Heart left ventricle (tissue), 16 donors: Measurements from ENCODE around the gene UBD. TPM values are rescaled to one million over a fixed set of nuclear protein-coding genes. Genes with fewer than 3 reads are reported as not detected.

ENCODE experiments used
- ATAC-seq, 4 donors: fragments of 200-7000 bp; cut with Tn5 transposase; one replicate each; pipeline ENCODE4 v1.9.1; 2020 to 2022; ENCODE audit warnings: moderate library complexity in 4 of 4, mild to moderate bottlenecking in 3 of 4, moderate number of reproducible peaks in 1 of 4
- DNase-seq, 5 donors: peaks; one replicate each; pipeline ENCODE4 v3.0.0-alpha.2; 2020
- H3K27ac ChIP-seq, 12 donors: fragments of 200-600 bp; sonication (generic) in 4 of 12; one replicate each; pipeline versions ENCODE4 v1.5.0 to v1.8.0; 2016 to 2022; ENCODE audit warnings: mild to moderate bottlenecking in 2 of 12
- H3K27me3 ChIP-seq, 9 donors: fragments of 200-600 bp; sonication (generic) in 2 of 9; one replicate each; pipeline versions ENCODE4 v1.5.1 to v1.8.0; 2016 to 2022; ENCODE audit warnings: mild to moderate bottlenecking in 3 of 9
- H3K36me3 ChIP-seq, 9 donors: fragments of 200-600 bp; sonication (generic) in 2 of 9; one replicate each; pipeline versions ENCODE4 v1.5.0 to v1.8.0; 2018 to 2022; ENCODE audit warnings: mild to moderate bottlenecking in 2 of 9
- H3K4me1 ChIP-seq, 12 donors: fragments of 200-600 bp; sonication (generic) in 4 of 12; one replicate each; pipeline versions ENCODE4 v1.5.0 to v1.8.0; 2016 to 2022; ENCODE audit warnings: mild to moderate bottlenecking in 3 of 12
- H3K4me3 ChIP-seq, 12 donors: fragments of 200-600 bp; sonication (generic) in 4 of 12; one replicate each; pipeline versions ENCODE4 v1.5.0 to v1.8.0; 2017 to 2022; ENCODE audit warnings: mild to moderate bottlenecking in 9 of 12, moderate library complexity in 4 of 12
- H3K9me3 ChIP-seq, 12 donors: fragments of 200-600 bp; sonication (generic) in 4 of 12; one replicate each; pipeline versions ENCODE4 v1.5.0 to v1.8.0; 2016 to 2022; ENCODE audit warnings: mild to moderate bottlenecking in 1 of 12
- CTCF ChIP-seq, 12 donors: fragments of 200-600 bp; sonication (generic) in 4 of 12; IDR thresholded peaks; one replicate each; pipeline versions ENCODE4 v1.5.0 to v1.8.0; 2018 to 2022; ENCODE audit warnings: antibody characterized with exemption in 12 of 12, mild to moderate bottlenecking in 5 of 12
- POLR2A ChIP-seq, 2 donors: fragments of 450-650 bp; IDR thresholded peaks; one replicate each; pipeline ENCODE4 v1.6.1; 2017; ENCODE audit warnings: antibody characterized with exemption in 2 of 2, mild to moderate bottlenecking in 2 of 2, moderate library complexity in 2 of 2
- WGBS, 4 donors: extraction: QIAGEN DNeasy Blood & Tissue Kit in 2 of 4; methylation state at CpG; one replicate each; pipeline versions ENCODE4 v1.1.5 to v1.1.7; 2013 to 2018; 5-methylcytosine and 5-hydroxymethylcytosine counted together
- intact Hi-C, 10 donors: fragments of 100-400 bp; cut with DNase I; formaldehyde crosslinking; loops; one replicate each; pipeline versions ENCODE4 v1.11.1 to v1.14.2; 2022
- polyA plus RNA-seq, 2 donors: library from polyadenylated mRNA; stranded (reverse); fragments of 200-250 nt; gene quantifications; one replicate each; pipeline ENCODE4 v1.2.3, GENCODE V29; 2013
- total RNA-seq, 9 donors: library from RNA; depleted of rRNA in 2 of 9; stranded (reverse); fragments of >200 nt in 2 of 9; fragmentation: NEBNext Ultra II Directional in 3 of 9; extraction: Animal tissue kit (Norgen Biotek cat#: 25700) in 3 of 9; gene quantifications; one replicate each; pipeline versions ENCODE4 v1.1.0 to v1.2.4, GENCODE V29; 2016 to 2023
- donor health status: ischemic (EF 13 %, LVEDD 7.1; RV severe dilation, severe dysfunction).
- donor health status: healthy with polysubstance abuse.
- donor health status: DM: no; HTN: yes; CAD: no.
- donor health status: DM: no; HTN: no; CAD: no.
- donor health status: ischemic (EF 25% LVEDD 6.9; RV normal size, moderate dysfunction).
- donor health status: ischemic (EF 25% LVEDD 5.7; RV mildly dilated, moderate dysfunction).
- donor health status: healthy.
- donor health status: DM: yes; HTN: yes; CAD: no.
- donor health status: ischemic (EF 35%, LVEDD 5.7; RV mildly dilated, moderate dysfunction).
- donor health status: nonischemic (EF 11% LVEDD 7.7; RV severe dilation, severe dysfunction).
- donor health status: DM: yes; HTN: yes; CAD: no.
- donor health status: PGD.
- donor health status: ischemic (EF 29% LVEDD 5.4; RV normal size, mild dysfunction).
- donor health status: nonischemic (EF 23%, LVEDD 6.1; RV moderate dilation, normal function).

The UBD gene
- total and polyA plus RNA-seq, 11 donors, result 0.21 to 61.7 (median 5.9) TPM; not detected in 7

- Histone ChIP-seq H3K36me3 (no peaks in the 10 kb centered on the region), H3K27ac (no peak within 1 kb of the TSS), H3K27me3 (peaks cover 0 to 14% (median 2%) of the 10 kb centered on the region in 9 donors), H3K4me1 (no peaks in the 10 kb centered on the region), H3K9me3 (no peaks in the 10 kb centered on the region), H3K4me3 (no peak within 1 kb of the TSS)
- intact Hi-C loops, result loop anchor here in 7 of 10 donors (5.0 kb wide), 2 partner anchors 898 to 903 kb away; no protein-coding TSS in a partner anchor
- ATAC-seq (no peak), DNase-seq (no peak)
- no peak for TF ChIP-seq POLR2A (IDR thresholded peaks at IDR 0.05)
- no peak for TF ChIP-seq CTCF (IDR thresholded peaks at IDR 0.05)
Measured at GRCh38 chr6:29584821-29585220, 25.3 kb upstream of the UBD start, which contains the start of gene OR2H2. OR2H2 (plus strand) TSS chr6:29585121; CDS start chr6:29587945, 2,824 bp downstream.

- intact Hi-C loops, result no loop called here
- H3K4me3 ChIP-seq, result no peak overlapping the region
- no peak overlapping the region for H3K27ac ChIP-seq
- no peaks in the 10 kb centered on the region for H3K4me1 ChIP-seq
- no peaks in the 10 kb centered on the region for H3K36me3 ChIP-seq
- TF ChIP-seq CTCF (IDR thresholded peaks at IDR 0.05) (no peak), POLR2A (IDR thresholded peaks at IDR 0.05) (no peak)
- DNase-seq (no peak), ATAC-seq (no peak)
- no peaks in the 10 kb centered on the region for H3K9me3 ChIP-seq
- WGBS, 4 donors, result 43 to 65% (median 57%) methylated on average over 7 of the region's 7 CpGs
- H3K27me3 ChIP-seq, result peaks cover 0 to 32% (median 0%) of the 10 kb centered on the region in 9 donors
Measured at GRCh38 chr6:29577544-29577943, 18.0 kb upstream of the UBD start.

GRCh38 chr6:29576056-29576455 is 16.5 kb upstream of the UBD start:
- Histone ChIP-seq H3K27ac (no peak overlapping the region), H3K27me3 (peaks cover 0 to 34% (median 0%) of the 10 kb centered on the region in 9 donors), H3K4me1 (no peaks in the 10 kb centered on the region), H3K36me3 (no peaks in the 10 kb centered on the region), H3K4me3 (no peak overlapping the region), H3K9me3 (no peaks in the 10 kb centered on the region)
- ATAC-seq (no peak), DNase-seq (no peak)
- intact Hi-C loops, result no loop called here
- TF ChIP-seq POLR2A (IDR thresholded peaks at IDR 0.05) (no peak), CTCF (IDR thresholded peaks at IDR 0.05) (no peak)

- intact Hi-C loops, result no loop called here
- 57 to 63% (median 60%) methylated on average over 5 of the region's 5 CpGs for WGBS, 4 donors
- H3K4me1 ChIP-seq, result no peaks in the 10 kb centered on the region
- no peak for DNase-seq
- H3K36me3 ChIP-seq, result no peaks in the 10 kb centered on the region
- peaks cover 0 to 46% (median 8%) of the 10 kb centered on the region in 9 donors for H3K27me3 ChIP-seq
- H3K9me3 ChIP-seq, result no peaks in the 10 kb centered on the region
- no peak overlapping the region for H3K27ac ChIP-seq
- H3K4me3 ChIP-seq, result no peak overlapping the region
- TF ChIP-seq CTCF (IDR thresholded peaks at IDR 0.05) (no peak), POLR2A (IDR thresholded peaks at IDR 0.05) (no peak)
- no peak for ATAC-seq
Measured at GRCh38 chr6:29567991-29568390, 8.5 kb upstream of the UBD start.
